Measurements from ENCODE around the gene FANCF.

The FANCF gene

DNA sequence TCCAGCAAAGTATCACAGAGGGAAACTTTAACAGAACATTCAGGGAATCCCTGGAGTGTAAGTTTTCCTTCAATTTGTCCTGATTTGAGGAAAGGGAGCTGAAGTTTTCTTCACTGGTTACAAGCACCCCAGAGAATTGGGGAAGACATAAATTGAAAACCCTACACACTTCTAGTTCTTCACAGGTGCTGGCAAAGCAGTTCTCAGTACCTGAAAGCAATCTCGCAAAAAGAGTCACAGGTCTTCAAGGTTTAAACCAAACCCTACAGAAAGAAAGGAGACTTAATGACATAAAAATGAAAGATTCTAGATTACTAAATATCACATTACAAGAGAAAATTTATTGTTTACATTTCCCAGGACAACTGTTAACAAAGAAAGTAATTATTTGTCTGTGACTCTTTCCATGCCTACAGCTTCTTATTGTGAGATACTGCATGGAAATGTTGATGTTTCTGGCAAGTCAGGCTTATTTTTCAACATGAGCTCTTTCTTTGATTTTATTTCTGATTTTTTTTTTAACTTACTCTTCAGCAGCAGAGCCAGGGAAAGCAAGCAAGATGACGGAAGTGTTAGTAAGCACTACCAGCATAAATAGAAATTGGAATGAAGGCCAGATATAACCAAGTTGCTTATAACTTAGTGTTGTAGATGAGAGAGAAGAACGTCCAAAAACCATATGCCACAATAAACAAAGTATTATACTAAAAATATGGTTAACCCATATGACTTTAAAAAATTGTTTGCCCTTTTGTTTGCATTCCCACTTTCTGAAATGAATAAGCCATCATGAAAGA is 44.1 kb downstream of the FANCF start:
- TF ChIP-seq PAX5 (IDR thresholded peaks at IDR 0.05; ENCODE audit: insufficient read depth, low read length, severe bottlenecking) (no peak), SPI1 (IDR thresholded peaks at IDR 0.05; ENCODE audit: low read depth, low read length) (no peak), POU2F2 (IDR thresholded peaks at IDR 0.05; ENCODE audit: low read depth, low read length) (no peak), POLR2A (IDR thresholded peaks at IDR 0.05; ENCODE audit: low read depth, low read length) (no peak), POLR2AphosphoS5 (IDR thresholded peaks at IDR 0.05; ENCODE audit: low read depth, low read length) (no peak), TAF1 (IDR thresholded peaks at IDR 0.05; ENCODE audit: low read depth, low read length) (no peak)
- DNase-seq (ENCODE audit: insufficient read length, low spot score) (no peak), FAIRE-seq (no peak)

DNA sequence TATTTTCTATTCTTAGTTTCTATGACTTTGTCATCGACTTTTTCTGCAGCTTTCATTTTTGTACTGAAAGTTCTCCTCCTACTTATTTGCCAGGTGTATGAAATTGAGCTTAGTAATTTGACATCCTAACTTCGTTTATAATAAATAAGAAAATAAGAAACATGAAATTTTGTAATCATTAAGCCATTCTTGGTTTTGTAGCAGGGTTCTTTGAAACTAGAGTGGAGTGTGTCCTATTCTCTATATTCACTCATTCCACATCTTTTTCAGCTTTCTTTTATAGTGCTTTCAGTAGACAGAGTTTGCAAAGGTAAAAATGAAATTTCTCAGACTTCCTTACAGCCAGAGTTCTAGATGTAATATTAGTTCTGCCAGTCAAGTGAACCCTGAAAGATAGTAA is 47.8 kb downstream of the FANCF start:
- no peak for TF ChIP-seq POU2F2 (IDR thresholded peaks at IDR 0.05; ENCODE audit: low read depth, low read length)
- no peak for TF ChIP-seq POLR2AphosphoS5 (IDR thresholded peaks at IDR 0.05; ENCODE audit: low read depth, low read length)
- TF ChIP-seq TAF1 (IDR thresholded peaks at IDR 0.05; ENCODE audit: low read depth, low read length), result no peak
- no peak for TF ChIP-seq SPI1 (IDR thresholded peaks at IDR 0.05; ENCODE audit: low read depth, low read length)
- TF ChIP-seq PAX5 (IDR thresholded peaks at IDR 0.05; ENCODE audit: insufficient read depth, low read length, severe bottlenecking), result no peak
- TF ChIP-seq POLR2A (IDR thresholded peaks at IDR 0.05; ENCODE audit: low read depth, low read length), result no peak
- no peak for DNase-seq (ENCODE audit: insufficient read length, low spot score)
- FAIRE-seq, result no peak
